OCI-LY7 (cell line): ENCODE measurements around the gene FBXW7. TPM values are rescaled to one million over a fixed set of nuclear protein-coding genes. Genes with fewer than 3 reads are reported as not detected.

Experiments
- BruUV-seq: library from RNA; stranded (reverse); fragments of 400-500 nt; replicated peaks from 2 replicates; lab custom pipeline; 2021; lab: Mats Ljungman, UMichigan
- CTCF ChIA-PET: fragments of 300-600 bp; sonication (Branson Sonifier 250); formaldehyde crosslinking; loops from one replicate; lab custom pipeline; 2022; ENCODE audit warnings: antibody characterized with exemption; ENCODE audit not compliant: unreplicated experiment; lab: Charles Lee
- POLR2A ChIA-PET: fragments of 300-600 bp; sonication (Branson Sonifier 250); formaldehyde crosslinking; loops from one replicate; lab custom pipeline; 2022; ENCODE audit warnings: antibody characterized with exemption; lab: Charles Lee
- DNase-seq: peaks from one replicate; pipeline ENCODE4 v3.0.0-alpha.2; 2015; ENCODE audit warnings: low spot score
- H2AFZ ChIP-seq: fragments of 200-600 bp; sonication (generic), shearing (Covaris generic); 2 replicates; pipeline ENCODE4 v1.6.1; 2014; ENCODE audit warnings: mild to moderate bottlenecking, antibody characterized with exemption, low read length, moderate library complexity
- H3K27ac ChIP-seq: fragments of 200-600 bp; sonication (generic); 2 replicates; pipeline ENCODE4 v1.5.1; 2014; ENCODE audit warnings: mixed run types, low read depth, mild to moderate bottlenecking, moderate library complexity, low read length, inconsistent platforms; ENCODE audit not compliant: poor library complexity, severe bottlenecking
- H3K36me3 ChIP-seq: fragments of 200-600 bp; sonication (generic); 2 replicates; pipeline ENCODE4 v1.6.1; 2014; ENCODE audit warnings: mild to moderate bottlenecking, antibody characterized with exemption, low read length, moderate library complexity, mixed read lengths; ENCODE audit not compliant: insufficient read depth
- H3K4me1 ChIP-seq: fragments of 200-600 bp; sonication (generic); 2 replicates; pipeline ENCODE4 v1.5.1; 2014; ENCODE audit warnings: mild to moderate bottlenecking, low read length; ENCODE audit not compliant: insufficient read depth, poor library complexity, severe bottlenecking
- H3K4me2 ChIP-seq: fragments of 200-600 bp; sonication (generic); 2 replicates; pipeline ENCODE4 v1.6.1; 2014; ENCODE audit warnings: mild to moderate bottlenecking, low read length
- H3K4me3 ChIP-seq: fragments of 200-600 bp; sonication (generic); 2 replicates; pipeline ENCODE4 v1.5.1; 2014; ENCODE audit warnings: mild to moderate bottlenecking, low read depth, low read length; ENCODE audit not compliant: poor library complexity, severe bottlenecking
- H3K79me2 ChIP-seq: fragments of 200-600 bp; sonication (generic); 2 replicates; pipeline ENCODE4 v1.6.1; 2016; ENCODE audit warnings: low read depth, mild to moderate bottlenecking, low read length, moderate library complexity, mixed read lengths; ENCODE audit not compliant: insufficient read depth
- H3K9me2 ChIP-seq: fragments of 200-600 bp; sonication (generic); 2 replicates; pipeline ENCODE4 v1.6.1; 2016; ENCODE audit warnings: mild to moderate bottlenecking, low read length, mixed read lengths; ENCODE audit not compliant: insufficient read depth
- H3K9me3 ChIP-seq: fragments of 200-600 bp; sonication (generic); 2 replicates; pipeline ENCODE4 v1.6.1; 2014; ENCODE audit warnings: mild to moderate bottlenecking, mixed run types, low read length, mixed read lengths
- H4K20me1 ChIP-seq: fragments of 200-600 bp; sonication (generic); 2 replicates; pipeline ENCODE4 v1.6.1; 2014; ENCODE audit warnings: mild to moderate bottlenecking, antibody characterized with exemption, low read length, moderate library complexity, mixed read lengths; ENCODE audit not compliant: insufficient read depth
- EZH2phosphoT487 ChIP-seq: fragments of 200-600 bp; sonication (generic); IDR thresholded peaks from 2 replicates; pipeline ENCODE4 v1.6.1; 2018; ENCODE audit warnings: low read depth, borderline replicate concordance, mild to moderate bottlenecking, mixed run types, antibody characterized with exemption, low read length, moderate library complexity, mixed read lengths
- intact Hi-C: fragments of 100-400 bp; cut with micrococcal nuclease; formaldehyde crosslinking; loops from one replicate; pipeline ENCODE4 v1.10.0; 2022; ENCODE audit not compliant: unreplicated experiment
- total RNA-seq, 2 experiments: library from RNA; depleted of rRNA in 1 of 2; stranded (reverse); fragments of >200 nt in 1 of 2; shearing (Covaris generic) in 1 of 2; gene quantifications; 2 replicates each; pipeline ENCODE4 v1.2.3, GENCODE V29; 2014 to 2022
- TF ChIP-seq, protein P1 (sequence below): fragments of 200-600 bp; sonication (generic); conservative IDR thresholded peaks from 2 replicates; pipeline ENCODE4 v1.5.1; 2014; ENCODE audit warnings: mild to moderate bottlenecking, antibody characterized with exemption, low read length, moderate library complexity, mixed read lengths

The FBXW7 gene
- total RNA-seq, 2 experiments from 2014 or later: 58.8 to 102 TPM

DNA sequence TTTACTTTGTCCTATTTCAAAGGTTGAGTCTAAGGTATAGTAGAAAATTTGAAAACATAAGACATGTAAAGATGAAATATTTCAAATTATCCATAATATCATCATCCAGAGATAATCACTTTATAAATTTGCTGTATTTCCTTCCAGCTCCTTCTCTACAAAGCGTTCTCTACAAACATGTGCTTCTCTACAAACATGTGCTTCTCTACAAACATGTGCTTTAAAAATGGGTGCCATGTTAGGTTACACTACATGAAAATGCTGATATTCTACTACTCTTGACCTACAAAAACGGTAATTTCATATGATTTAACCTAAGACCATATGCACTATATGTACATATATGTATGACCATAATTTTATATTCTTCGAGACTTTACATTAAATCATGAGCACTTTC, 92.0 kb downstream of the FBXW7 start:
- Histone ChIP-seq H3K4me2 (no peak overlapping the region), H3K27ac (no peak overlapping the region), H3K9me3 (no peaks in the 10 kb centered on the region), H3K4me1 (no peaks in the 10 kb centered on the region), H3K4me3 (no peak overlapping the region), H3K36me3 (no peaks in the 10 kb centered on the region), H4K20me1 (no peaks in the 10 kb centered on the region), H3K9me2 (no peaks in the 10 kb centered on the region), H3K79me2 (peaks cover 58% of the 10 kb centered on the region; the same call in 1 of the 2 replicates), H2AFZ (no peak overlapping the region)
- DNase-seq: no peak
- CTCF ChIA-PET: no interaction called here
- POLR2A ChIA-PET: interaction anchor here (0.6 to 1.2 kb wide), 4 partner anchors 11 to 137 kb away, joined by 4 to 6 read pairs (median 4); no protein-coding TSS in a partner anchor
- TF ChIP-seq, protein P1, sequence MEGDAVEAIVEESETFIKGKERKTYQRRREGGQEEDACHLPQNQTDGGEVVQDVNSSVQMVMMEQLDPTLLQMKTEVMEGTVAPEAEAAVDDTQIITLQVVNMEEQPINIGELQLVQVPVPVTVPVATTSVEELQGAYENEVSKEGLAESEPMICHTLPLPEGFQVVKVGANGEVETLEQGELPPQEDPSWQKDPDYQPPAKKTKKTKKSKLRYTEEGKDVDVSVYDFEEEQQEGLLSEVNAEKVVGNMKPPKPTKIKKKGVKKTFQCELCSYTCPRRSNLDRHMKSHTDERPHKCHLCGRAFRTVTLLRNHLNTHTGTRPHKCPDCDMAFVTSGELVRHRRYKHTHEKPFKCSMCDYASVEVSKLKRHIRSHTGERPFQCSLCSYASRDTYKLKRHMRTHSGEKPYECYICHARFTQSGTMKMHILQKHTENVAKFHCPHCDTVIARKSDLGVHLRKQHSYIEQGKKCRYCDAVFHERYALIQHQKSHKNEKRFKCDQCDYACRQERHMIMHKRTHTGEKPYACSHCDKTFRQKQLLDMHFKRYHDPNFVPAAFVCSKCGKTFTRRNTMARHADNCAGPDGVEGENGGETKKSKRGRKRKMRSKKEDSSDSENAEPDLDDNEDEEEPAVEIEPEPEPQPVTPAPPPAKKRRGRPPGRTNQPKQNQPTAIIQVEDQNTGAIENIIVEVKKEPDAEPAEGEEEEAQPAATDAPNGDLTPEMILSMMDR: no peak
- TF ChIP-seq EZH2phosphoT487: no peak
- intact Hi-C loops: no loop called here
- BruUV-seq: no TSS peak

DNA sequence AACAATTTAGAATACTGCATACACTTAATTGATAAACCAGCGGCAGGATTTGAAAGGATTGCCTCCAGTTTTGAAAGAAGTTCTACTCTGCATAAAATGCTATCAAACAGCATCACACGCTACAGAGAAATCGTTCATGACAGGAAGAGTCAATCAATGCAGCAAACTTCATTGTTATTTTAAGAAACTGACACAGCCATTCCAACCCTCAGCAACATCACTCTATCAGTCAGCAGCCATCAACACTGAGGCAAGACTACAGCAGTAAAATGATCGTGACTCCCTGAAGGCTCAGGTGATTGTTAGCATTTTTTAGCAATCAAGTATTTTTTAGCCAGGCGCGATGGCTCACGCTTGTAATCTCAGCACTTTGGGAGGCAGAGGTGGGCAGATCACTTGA, 98.3 kb downstream of the FBXW7 start:
- Histone ChIP-seq H4K20me1 (no peaks in the 10 kb centered on the region; the same call in 1 of the 2 replicates), H3K9me3 (no peaks in the 10 kb centered on the region), H3K79me2 (peaks cover 62% of the 10 kb centered on the region; the same call in 1 of the 2 replicates), H3K4me3 (no peak overlapping the region), H3K4me1 (peaks cover 15% of the 10 kb centered on the region), H3K36me3 (0 out of 2 replicates have a peak, but pooled peaks cover 4% of the 10 kb centered on the region), H3K4me2 (no peak overlapping the region), H3K9me2 (no peaks in the 10 kb centered on the region), H2AFZ (no peak overlapping the region), H3K27ac (no peak overlapping the region)
- no peak for DNase-seq
- CTCF ChIA-PET: no interaction called here
- POLR2A ChIA-PET: no interaction called here
- BruUV-seq: no TSS peak
- TF ChIP-seq, protein P1: no peak
- no peak for TF ChIP-seq EZH2phosphoT487
- intact Hi-C loops: no loop called here

DNA sequence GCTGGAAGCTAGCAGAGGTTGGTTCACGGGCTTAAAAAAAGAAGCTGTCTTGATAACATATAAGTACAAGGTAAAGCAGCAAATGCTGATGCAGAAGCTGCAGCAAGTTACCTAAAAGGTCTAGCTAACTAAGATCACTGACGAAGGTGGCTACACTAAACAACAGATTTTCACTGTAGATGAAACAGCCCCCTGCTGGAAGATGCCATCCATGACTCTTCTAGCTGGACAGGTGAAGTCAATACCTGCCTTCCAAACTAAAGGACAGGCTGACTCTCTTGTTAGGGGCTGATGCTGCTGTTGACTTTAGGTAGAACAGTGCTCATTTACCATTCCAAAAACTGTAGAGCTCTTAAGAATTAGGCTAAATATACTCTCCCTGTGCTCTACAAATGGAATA, 99.5 kb downstream of the FBXW7 start:
- H4K20me1 ChIP-seq: peaks cover 4% of the 10 kb centered on the region; the same call in 1 of the 2 replicates
- intact Hi-C loops: no loop called here
- H2AFZ ChIP-seq: no peak overlapping the region
- H3K9me2 ChIP-seq: no peaks in the 10 kb centered on the region
- H3K27ac ChIP-seq: no peak overlapping the region
- POLR2A ChIA-PET: interaction anchor here (0.8 to 1.1 kb wide), 4 partner anchors 14 to 30 kb away, joined by 3 to 4 read pairs (median 3); no protein-coding TSS in a partner anchor
- peaks cover 15% of the 10 kb centered on the region for H3K4me1 ChIP-seq
- H3K36me3 ChIP-seq: 0 out of 2 replicates have a peak, but pooled peaks cover 4% of the 10 kb centered on the region
- H3K79me2 ChIP-seq: peaks cover 52% of the 10 kb centered on the region; the same call in 1 of the 2 replicates
- no TSS peak for BruUV-seq
- peak; percentile 19 for DNase-seq
- H3K4me2 ChIP-seq: no peak overlapping the region
- H3K4me3 ChIP-seq: no peak overlapping the region
- CTCF ChIA-PET: interaction anchor here (1.1 kb wide), 1 partner anchor 18 kb away, joined by 3 read pairs; no protein-coding TSS in a partner anchor
- no peaks in the 10 kb centered on the region for H3K9me3 ChIP-seq
- TF ChIP-seq, protein P1: peak; percentile 69
- no peak for TF ChIP-seq EZH2phosphoT487
